ENCODE measurements around the gene APC. TPM values are rescaled to one million over a fixed set of nuclear protein-coding genes. Genes with fewer than 3 reads are reported as not detected.
A peak's percentile ranks its signal among the peaks of the same experiment; 100 is the strongest.
"Not testable (repeated sequence)": the region's sequence is repeated elsewhere in the genome, so short reads cannot be mapped to it uniquely, and the experiment has no call there.

APC gene
- total RNA-seq, 1 donor from 2014 or later, result 18.9 TPM

GRCh38 chr5:112713206-112713605 lies 24.5 kb upstream of the APC start:
- ATAC-seq (no peak), DNase-seq (ENCODE audit: low spot score) (no peak)

DNA sequence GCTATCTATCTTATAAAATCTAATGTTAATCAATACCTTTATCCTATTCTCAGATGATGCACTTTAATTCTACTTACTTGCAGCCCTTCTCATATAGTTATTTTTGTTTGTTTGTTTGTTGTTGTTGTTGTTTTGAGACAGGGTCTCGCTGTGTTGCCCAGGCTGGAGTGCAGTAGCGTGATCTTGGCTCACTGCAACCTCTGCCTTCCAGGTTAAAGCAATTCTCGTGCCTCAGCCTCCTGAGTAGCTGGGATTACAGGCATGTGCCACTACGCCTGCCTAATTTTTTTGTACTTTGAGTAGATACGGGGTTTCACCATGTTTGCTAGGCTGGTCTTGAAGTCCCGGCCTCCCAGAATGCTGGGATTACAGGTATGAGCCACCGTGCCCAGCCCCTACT lies 20.8 kb upstream of the APC start:
- not testable (repeated sequence) for ATAC-seq

DNA sequence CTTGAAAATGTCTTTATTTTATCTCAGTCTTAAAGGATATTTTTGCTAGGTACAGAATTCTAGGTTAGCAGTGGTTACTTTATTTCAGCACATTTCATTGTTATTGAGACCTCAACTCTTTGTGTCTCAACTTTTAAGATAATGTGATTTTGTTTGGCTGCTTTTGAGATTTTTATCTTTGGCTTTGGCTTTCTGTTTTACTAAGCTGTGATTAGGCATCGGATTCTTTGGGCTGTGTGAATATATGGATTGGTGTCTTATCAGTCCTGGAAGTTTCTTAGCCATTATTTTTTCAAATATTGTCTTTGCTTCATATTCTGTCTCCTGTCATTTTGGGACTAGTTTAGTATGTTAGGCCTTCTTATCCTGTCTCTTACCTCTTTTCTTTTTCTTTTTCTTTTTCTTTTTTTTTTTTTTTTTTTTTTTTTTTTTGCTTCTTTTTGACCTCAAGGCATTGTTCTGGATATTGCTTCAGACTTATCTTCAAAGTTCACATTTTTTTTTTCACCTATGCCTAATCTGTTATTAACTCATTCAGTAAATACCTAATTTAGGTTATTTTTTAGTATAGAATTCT lies 20.1 kb upstream of the APC start:
- DNase-seq (ENCODE audit: low spot score) (no peak), ATAC-seq (no peak)

More for the DNA sequence above, 20.8 kb upstream of the APC start:
- DNase-seq (ENCODE audit: low spot score), result not testable (repeated sequence)

GRCh38 chr5:112718344-112718743 lies 19.3 kb upstream of the APC start:
- no peak for DNase-seq (ENCODE audit: low spot score)
- no peak for ATAC-seq

DNA sequence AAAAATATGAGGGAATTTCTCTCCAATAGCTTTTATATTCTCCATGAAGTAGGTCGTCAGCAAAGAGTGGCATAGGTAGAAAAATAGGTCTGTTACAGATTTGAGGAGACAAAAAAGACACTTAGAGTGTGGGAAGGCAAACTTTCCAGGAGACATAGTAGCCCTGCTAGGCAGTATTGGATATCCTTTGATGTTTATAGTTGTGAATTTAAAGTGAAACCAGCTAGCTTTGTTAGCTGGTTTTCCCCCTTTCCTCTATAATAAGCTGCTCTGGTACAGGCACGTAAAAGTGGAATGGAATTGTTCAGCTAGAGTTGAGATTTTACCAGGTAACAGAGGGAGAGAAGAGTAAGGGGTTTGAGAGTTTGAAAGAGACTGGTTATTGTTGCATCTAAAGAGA lies 17.1 kb upstream of the APC start:
- no peak for DNase-seq (ENCODE audit: low spot score)
- ATAC-seq, result no peak

- ATAC-seq (no peak), DNase-seq (ENCODE audit: low spot score) (no peak)
Observed at GRCh38 chr5:112724901-112725300, 12.8 kb upstream of the APC start.

- DNase-seq (ENCODE audit: low spot score) (no peak), ATAC-seq (no peak)
Observed at GRCh38 chr5:112729630-112730029, 8.1 kb upstream of the APC start.

- DNase-seq (ENCODE audit: low spot score), result no peak
- no peak for ATAC-seq
Observed at GRCh38 chr5:112732131-112732530, 5.6 kb upstream of the APC start.

DNA sequence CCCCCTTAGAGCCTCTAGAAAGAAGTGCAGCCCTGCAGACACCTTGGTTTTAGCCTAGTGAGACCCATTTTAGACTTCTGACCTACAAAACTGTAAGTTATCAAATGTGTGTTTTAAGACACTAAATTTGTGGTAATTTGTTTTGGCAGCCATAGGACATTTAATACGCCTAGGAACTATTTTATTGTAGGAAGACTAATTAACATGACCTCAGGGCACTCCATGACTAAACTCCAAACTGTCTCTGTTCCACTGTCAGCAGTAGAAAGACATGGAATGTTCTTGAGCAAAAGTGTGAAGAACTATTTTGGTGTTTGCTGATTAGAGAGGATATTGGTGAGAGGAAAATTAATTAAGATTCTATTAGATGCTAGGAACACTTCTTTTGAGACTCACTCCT lies 4.1 kb upstream of the APC start:
- DNase-seq (ENCODE audit: low spot score) (no peak), ATAC-seq (no peak)

DNA sequence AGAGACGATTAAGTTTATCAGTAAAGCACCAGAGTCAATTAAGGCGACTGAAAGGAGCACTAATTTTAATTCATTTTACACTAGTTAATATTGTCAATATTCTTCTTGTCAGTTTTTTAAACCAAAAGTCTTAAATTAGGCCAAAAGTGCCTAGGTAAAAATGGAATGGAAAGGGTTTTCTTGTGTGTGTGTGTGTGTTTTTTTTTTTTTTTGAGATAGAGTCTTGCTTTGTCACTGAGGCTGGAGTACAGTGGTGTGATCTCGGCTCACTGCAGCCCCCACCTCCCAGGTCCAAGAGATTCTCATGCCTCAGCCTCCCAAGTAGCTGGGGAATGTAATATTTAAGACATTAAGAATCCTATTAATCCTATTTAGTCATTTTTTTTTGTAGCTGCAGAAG lies 3.1 kb upstream of the APC start:
- DNase-seq (ENCODE audit: low spot score) (no peak), ATAC-seq (no peak)

DNA sequence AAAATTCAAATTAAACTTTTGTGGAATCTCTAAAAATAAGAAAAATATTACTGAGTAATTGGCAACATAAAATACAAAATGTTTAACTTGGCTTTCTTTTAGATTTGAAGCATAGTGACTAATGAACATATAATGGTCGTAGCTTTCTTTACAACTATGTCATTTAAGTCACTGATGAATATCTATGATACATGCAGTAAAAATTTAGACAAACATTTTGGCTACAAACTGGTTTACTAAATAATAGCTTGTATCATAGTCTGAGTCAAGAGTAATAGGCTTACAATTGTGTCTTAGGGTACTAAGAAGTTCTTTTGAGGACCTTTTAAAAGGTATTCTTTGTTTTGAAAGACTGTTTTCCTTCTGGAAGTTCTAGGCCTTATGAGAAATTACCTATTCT lies 2.0 kb upstream of the APC start:
- DNase-seq (ENCODE audit: low spot score), result no peak
- no peak for ATAC-seq

GRCh38 chr5:112737070-112737462 lies 619 bp upstream of the APC start:
- no peak for DNase-seq (ENCODE audit: low spot score)
- ATAC-seq, result peak; percentile 26

DNA sequence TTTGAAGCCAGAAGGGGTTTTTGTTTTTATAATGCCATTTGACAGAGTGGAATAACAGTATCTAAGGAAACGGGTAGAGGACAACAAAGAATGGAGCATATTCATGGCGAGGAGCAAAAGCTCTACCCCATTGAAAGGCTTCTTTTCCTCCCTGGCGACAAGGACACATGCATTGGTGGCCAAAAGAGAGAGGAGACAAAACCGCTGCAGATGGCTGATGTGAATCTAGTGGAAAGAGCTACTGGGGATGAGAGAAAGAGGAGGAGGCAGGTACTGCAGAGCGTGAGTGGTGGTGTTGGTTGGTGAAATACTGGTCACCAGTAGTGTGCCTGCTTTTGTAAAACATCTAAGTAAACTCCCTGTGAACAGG lies 491 bp downstream of the APC start:
- ATAC-seq (peak; percentile 29), DNase-seq (ENCODE audit: low spot score) (no peak)

DNA sequence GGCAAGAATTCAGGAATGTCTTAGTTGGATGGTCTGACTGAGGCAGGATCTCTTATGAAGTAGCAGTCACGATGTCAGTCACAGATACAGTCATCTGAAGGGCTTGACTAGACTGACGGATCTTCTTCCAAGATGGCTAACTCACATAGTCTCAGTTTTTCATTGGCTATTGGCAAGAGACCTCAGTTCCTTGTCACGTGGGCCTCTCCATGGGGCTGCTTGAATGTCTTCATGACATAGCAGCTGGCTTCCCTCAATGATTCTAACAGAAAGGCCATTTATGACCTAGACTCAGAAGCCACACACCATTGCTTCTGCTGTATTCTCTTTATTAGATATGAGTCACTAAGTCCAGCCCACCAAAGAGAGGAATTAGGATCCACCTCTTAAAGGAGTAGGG lies 4.7 kb downstream of the APC start:
- DNase-seq (ENCODE audit: low spot score) (no peak), ATAC-seq (no peak)

- DNase-seq (ENCODE audit: low spot score), result no peak
- ATAC-seq, result no peak
Observed at GRCh38 chr5:112743631-112744030, 5.9 kb downstream of the APC start.

DNA sequence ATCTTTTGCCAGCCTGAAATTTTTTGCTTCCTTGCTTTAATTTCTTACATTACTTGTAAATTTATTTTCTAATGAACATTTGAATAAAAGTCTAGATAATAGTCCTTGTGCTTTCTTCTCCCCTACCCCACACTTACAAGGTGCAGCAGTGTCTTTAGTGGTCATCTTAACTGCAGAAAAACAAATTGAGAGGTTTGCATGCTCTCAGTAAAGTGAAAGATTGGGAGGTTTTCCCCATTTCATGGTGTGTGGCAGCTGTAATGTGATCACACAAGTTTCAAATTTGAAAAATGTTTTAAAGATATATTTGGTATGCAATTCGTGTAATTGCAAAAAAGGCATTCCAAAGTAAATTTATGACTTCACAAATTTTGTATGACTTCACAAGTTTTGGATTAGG lies 14.7 kb downstream of the APC start:
- no peak for ATAC-seq

DNA sequence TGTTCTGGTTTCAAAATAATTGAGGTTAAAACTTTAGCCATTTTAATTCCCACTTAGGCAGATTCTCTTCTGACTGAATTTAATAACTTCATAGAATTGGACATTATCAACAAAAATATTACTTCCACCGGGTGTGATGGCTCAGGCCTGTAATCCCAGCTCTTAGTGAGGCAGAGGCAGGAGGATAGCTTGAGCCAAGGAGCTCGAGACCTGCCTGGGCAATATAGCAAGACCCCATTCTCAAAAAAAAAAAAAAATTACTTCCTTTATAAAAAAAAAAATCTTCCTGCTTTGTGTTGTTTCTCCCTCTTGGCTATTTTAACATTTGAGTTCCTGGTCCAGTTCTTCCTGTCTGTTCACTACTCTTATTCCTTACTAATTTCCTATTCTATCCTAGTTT lies 18.0 kb downstream of the APC start:
- ATAC-seq, result no peak

More for the DNA sequence above, 14.7 kb downstream of the APC start:
- DNase-seq (ENCODE audit: low spot score), result no peak

GRCh38 chr5:112757468-112758208 lies 20.0 kb downstream of the APC start:
- ATAC-seq, result peak; percentile 97
- DNase-seq (ENCODE audit: low spot score), result no peak

More for the DNA sequence above, 18.0 kb downstream of the APC start:
- DNase-seq (ENCODE audit: low spot score), result no peak

GRCh38 chr5:112758676-112759075 lies 21.0 kb downstream of the APC start:
- ATAC-seq (no peak), DNase-seq (ENCODE audit: low spot score) (no peak)

DNA sequence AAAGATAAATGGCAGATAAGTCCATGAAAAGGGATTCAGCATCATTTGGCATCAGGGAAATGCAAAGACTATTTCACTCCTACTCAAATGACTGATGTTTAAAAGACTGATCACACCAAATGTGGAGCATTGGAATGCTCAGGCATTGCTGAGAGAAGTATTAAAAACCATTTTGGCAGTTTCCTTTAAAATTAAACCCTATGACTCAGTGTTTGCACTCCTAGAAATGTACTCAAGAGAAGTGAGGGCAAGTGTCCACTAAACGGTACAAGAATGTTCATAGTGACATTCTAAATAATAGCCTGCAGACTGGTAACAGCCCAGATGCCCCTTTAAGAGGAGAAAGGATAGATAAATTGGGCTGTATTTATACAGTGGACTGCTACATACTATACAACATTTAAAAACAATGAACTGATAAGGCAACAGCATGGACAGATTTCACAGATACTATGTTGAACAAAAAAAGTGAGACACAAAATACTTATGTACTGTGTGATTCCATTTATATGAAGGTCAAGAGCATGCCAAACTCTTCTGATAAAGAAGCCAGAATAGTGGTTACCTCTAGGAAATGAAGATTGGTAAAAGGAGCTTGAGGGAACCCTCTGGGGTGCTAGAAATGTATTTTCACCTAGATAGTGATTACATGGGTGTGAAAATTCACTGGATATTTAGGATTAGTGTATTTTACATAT lies 24.6 kb downstream of the APC start:
- DNase-seq (ENCODE audit: low spot score) (no peak), ATAC-seq (no peak)

DNA sequence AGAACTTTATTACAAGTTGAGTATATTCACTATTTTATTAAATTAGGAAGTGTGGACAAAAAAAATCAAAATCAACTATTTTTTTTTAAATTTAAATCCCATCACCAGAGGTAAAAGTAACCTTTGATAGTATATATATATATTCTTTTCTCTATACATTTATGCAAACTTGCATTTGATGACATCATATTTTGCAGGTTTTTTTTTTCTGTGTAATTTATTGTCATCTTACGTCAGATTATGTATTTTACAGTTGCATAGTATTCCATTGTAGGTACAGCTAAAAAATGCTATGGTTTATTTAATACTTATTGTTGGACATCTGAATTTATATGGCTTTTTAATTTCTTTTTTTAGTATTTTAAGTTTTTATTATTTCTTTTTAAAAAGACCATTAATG lies 25.5 kb downstream of the APC start:
- DNase-seq (ENCODE audit: low spot score) (no peak), ATAC-seq (no peak)

GRCh38 chr5:112772124-112772523 lies 34.4 kb downstream of the APC start:
- ATAC-seq (peak; percentile 15), DNase-seq (ENCODE audit: low spot score) (no peak)

Data from left lobe of liver (tissue), 2 donors.